GM21717 (cell line): ENCODE measurements around the gene ANKFN1.
"Not testable (repeated sequence)": the region's sequence is repeated elsewhere in the genome, so short reads cannot be mapped to it uniquely, and the experiment has no call there.

ENCODE experiments used
- ATAC-seq: cut with Tn5 transposase; IDR thresholded peaks from one replicate; pipeline ENCODE4 v1.9.1; 2021; ENCODE audit warnings: mild to moderate bottlenecking, moderate library complexity; ENCODE audit not compliant: unreplicated experiment

The ANKFN1 gene

GRCh38 chr17:56325313-56326000 lies 172.2 kb downstream of the ANKFN1 start:
- no peak for ATAC-seq

- no peak for ATAC-seq
Measured at GRCh38 chr17:56326001-56326359, 172.7 kb downstream of the ANKFN1 start.

DNA sequence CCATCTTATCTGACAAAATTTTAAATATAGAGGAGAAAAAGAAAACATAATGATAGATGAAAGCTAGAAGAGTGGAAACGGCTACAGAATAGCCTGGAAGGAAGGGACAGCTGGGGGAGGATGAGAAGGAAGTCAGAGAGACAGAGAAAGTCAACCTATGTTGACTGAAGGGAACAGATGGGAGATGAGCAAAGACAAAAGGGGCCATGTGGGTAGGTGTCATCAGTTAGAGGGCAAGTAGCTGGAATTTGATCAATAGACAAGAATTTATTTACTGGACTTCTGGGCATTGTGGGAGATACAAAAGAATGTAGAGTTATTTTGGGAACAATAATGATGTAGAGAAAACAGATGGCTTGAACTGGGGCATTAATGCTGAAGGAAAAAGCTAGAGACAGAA lies 194.4 kb downstream of the ANKFN1 start:
- no peak for ATAC-seq

- ATAC-seq = no peak
Measured at GRCh38 chr17:56350592-56350991, 197.3 kb downstream of the ANKFN1 start.

DNA sequence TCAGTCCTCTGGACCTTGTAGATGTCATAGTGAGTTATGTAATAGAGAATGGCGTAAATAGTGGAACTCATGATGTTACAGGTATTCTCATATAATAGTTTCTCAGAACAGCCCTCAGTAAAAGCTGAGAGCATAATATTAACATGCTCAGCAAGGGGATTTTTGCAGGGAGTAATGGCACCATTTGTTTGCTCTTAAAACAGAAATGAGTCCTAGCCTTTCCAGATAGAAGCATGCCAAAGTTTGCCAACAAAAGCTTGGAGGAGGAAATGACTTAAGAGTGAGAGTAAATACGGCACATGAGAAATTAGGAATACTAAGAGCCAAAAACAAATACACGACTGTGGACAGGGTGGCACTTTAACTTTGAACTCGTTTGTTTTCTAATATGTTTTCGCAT lies 198.4 kb downstream of the ANKFN1 start:
- ATAC-seq = no peak

DNA sequence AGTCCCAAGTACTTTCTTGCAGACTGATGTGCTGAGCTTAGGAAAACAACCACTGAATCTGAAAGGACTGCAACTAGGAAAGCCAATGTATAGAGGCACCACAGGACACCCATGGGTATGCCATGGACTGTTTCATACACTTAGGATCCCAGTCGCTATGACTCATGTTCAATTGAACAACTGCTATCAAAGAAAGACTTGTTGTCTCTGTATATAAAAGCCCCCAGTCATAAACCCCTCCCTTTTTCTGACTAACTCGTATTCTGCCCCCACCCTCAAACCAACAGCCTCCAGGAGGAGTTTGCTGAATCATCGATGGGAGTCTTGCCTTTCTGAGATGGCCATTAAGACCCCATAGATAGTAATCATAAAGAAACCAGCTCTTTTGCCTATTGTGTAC lies 205.4 kb downstream of the ANKFN1 start:
- no peak for ATAC-seq

DNA sequence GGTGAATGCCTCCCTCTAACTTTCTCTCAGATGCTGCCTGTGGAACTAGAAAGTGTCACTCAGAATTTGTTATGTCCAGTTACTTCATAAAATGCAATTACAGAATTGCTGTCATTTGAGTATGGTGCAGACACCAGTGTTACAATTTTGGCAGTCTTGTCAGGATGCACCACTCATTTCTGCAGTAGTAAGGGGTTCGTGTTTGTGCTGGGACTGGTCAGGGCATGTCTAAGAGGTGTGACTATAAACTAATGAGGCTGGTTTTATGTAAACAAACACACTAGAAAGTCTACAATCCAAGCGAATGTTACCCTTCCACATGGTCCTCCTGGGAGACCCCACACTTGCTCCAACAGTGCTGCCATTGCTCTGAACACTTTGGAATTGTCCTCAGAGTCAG lies 206.2 kb downstream of the ANKFN1 start:
- no peak for ATAC-seq

DNA sequence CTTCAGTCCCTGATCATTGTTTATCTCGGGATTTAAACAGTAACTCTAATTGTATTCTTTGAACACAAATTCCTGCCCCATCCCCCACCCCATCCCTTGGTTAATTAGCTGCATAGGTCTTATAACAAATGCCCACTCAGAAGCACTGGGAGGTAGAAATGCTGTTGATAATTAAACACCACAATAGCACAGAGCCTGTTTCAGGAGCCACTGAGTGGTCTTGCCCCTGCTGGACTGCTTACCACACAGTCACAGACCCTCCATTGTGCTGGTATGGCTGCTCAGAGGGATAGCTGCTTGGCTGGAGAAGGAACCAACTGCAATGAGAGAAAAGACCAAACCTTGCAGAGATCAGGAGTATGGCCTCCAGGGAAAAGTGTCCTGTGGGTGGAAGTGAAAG lies 214.1 kb downstream of the ANKFN1 start:
- no peak for ATAC-seq

- ATAC-seq = no peak
Measured at GRCh38 chr17:56373981-56374833, 220.9 kb downstream of the ANKFN1 start.

DNA sequence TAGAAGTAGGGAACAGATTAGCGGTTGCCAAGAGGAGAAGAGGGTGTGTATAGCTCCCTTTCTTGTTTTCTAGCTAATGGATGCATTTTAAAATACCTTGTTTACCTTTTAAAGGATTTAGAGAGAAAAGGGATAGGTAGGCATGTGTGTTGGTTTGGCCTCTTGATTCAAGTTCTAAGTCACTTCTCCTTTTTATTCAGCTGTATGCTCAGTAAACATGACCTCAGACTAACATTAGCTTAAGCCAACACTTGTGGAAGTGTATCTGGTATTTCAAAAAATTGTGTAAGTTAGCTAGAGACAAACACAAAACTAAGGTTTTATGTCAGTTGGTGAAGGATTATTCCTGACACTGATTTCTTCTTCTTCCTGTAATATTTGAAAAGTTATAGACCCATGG lies 236.1 kb downstream of the ANKFN1 start:
- no peak for ATAC-seq

GRCh38 chr17:56392321-56392720 lies 239.0 kb downstream of the ANKFN1 start:
- ATAC-seq = no peak

DNA sequence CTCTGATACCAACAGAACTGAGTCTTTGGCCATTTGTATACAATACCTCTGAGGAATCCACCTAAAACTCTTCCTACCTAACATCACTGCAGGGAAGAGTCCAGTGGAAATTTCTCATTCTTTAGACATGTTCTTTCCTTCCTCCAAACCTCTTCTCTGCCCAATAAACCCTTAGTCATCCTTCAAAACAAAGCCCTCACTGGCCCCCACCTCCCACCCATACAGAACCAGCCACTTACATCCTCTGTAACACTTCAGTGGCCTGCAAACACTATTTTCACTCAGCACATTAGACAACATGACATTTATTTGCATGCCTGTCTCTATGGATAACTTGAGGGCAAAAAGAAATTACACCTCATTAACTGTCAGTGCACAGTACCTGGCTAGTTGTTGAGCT lies 239.9 kb downstream of the ANKFN1 start:
- no peak for ATAC-seq

GRCh38 chr17:56395787-56396186 lies 242.5 kb downstream of the ANKFN1 start:
- no peak for ATAC-seq

- ATAC-seq = no peak
Measured at GRCh38 chr17:56407086-56407485, 253.8 kb downstream of the ANKFN1 start.

DNA sequence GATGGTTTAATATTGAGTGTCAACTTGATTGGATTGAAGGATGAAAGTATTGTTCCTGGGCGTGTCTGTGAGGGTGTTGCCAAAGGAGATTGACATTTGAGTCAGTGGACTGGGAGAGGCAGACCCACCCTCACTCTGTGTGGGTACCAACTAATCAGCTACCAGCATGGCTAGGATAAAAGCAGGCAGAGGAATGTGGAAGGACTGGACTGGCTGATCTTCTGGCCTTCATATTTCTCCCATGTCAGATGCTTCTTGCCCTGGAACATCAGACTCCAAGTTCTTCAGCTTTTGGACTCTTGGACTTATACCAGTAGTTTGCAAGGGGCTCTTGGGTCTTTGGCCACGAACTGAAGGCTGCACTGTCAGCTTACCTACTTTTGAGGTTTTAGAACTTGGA lies 259.1 kb downstream of the ANKFN1 start:
- not testable (repeated sequence) for ATAC-seq

DNA sequence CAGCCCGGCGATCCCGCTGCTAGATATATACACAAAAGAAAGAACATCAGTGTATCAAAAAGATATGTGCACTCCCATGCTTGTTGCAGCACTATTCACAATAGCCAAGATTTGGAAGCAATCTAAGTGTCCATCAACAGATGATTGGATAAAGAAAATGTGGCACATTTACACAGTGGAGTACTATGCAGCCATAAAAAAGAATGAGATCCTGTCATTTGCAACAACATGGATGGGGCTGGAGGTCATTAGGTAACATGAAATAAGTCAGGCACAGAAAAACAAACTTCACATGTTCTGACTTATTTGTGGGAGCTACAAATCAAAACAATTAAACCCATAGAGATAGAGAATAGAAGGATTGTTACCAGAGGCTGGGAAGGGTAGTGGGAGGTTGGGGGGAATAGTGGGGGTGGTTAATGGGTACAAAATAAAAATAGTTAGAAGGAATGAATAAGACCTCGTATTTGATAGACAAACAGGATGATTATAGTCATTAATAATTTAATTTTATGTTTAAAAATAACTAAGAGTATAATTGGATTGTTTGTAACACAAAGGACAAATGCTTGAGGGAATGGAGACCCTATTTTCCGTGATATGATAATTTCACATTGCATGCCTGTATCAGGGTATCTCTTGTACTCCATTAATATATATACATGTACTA lies 263.5 kb downstream of the ANKFN1 start:
- no peak for ATAC-seq

GRCh38 chr17:56424005-56424404 lies 270.7 kb downstream of the ANKFN1 start:
- no peak for ATAC-seq

GRCh38 chr17:56424543-56425044 lies 271.3 kb downstream of the ANKFN1 start:
- ATAC-seq = no peak

- ATAC-seq = no peak
Measured at GRCh38 chr17:56425483-56425882, 272.2 kb downstream of the ANKFN1 start.

- no peak for ATAC-seq
Measured at GRCh38 chr17:56426901-56427300, 273.6 kb downstream of the ANKFN1 start.

DNA sequence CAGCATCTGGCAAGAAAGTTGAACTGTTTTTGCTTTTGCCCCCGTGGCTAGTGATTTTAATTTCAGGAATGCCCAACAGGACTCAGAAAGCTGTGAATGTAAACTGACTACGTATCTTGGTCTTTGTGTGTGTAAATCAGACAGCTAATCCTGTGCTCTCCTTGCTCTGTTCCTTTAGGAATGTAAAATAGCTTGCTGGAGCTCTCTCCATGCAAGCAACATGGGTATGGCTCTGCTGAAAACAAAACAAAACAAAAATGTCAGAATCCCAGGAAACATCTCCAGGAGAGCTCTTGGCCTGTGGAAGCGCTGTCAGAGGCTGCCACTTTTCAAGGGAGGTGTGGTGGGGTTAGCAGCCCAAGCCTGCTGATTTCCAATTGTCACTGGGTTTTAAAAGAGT lies 278.5 kb downstream of the ANKFN1 start:
- no peak for ATAC-seq

DNA sequence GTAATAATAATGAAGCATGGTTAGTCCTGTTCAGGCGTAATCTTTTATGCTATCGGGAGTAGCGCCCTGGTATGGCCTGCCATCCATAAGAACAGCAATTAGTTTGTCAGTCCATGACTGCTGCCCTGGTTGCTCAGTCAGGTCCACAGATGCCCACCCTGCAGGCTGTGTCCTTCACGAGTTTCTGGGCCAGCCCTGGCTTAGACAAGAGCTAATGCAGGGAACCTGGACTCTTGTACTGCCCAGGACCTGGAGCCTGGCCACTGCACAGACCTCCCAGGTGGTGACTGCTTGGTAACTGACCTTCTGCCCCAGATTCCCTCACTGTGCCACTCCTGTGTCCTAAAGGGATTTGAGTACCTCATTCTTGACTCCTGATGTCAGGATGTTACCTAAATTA lies 279.2 kb downstream of the ANKFN1 start:
- ATAC-seq = no peak
